Fibroblast of lung (primary cell): Measurements from ENCODE around the gene MAPT. TPM values are rescaled to one million over a fixed set of nuclear protein-coding genes. Genes with fewer than 3 reads are reported as not detected.
A peak's percentile ranks its signal among the peaks of the same experiment; 100 is the strongest.

Experiments
- DNase-seq, 2 donors: peaks; one replicate each; pipeline versions ENCODE4 v3.0.0 to v3.0.0-alpha.2; 2010; ENCODE audit warnings: low read depth in 2 of 2
- H2AFZ ChIP-seq: 2 replicates; pipeline ENCODE4 v1.5.1; 2012; ENCODE audit warnings: low read length, control low read depth, inconsistent platforms
- H3K27ac ChIP-seq: 2 replicates; pipeline ENCODE4 v1.5.1; 2011; ENCODE audit warnings: low read length, control low read depth; ENCODE audit not compliant: insufficient read depth
- H3K27me3 ChIP-seq: 2 replicates; pipeline ENCODE4 v1.5.1; 2011; ENCODE audit warnings: mild to moderate bottlenecking, low read length; ENCODE audit not compliant: control insufficient read depth, insufficient read depth
- H3K36me3 ChIP-seq: 2 replicates; pipeline ENCODE4 v1.5.1; 2011; ENCODE audit warnings: low read length; ENCODE audit not compliant: control insufficient read depth, insufficient read depth
- H3K4me1 ChIP-seq: 2 replicates; pipeline ENCODE4 v1.5.1; 2011; ENCODE audit warnings: low read length; ENCODE audit not compliant: control insufficient read depth, insufficient read depth; ENCODE audit errors: extremely low read depth
- H3K4me2 ChIP-seq: 2 replicates; pipeline ENCODE4 v1.5.1; 2011; ENCODE audit warnings: low read length, control low read depth; ENCODE audit not compliant: insufficient read depth; ENCODE audit errors: extremely low read depth
- H3K4me3 ChIP-seq, 4 experiments: fragments of 200-600 bp in 1 of 4; sonication (generic) in 1 of 4; replicated peaks in 1 of 4; 2 replicates each; pipeline ENCODE4 v1.5.1; 2011 to 2016; ENCODE audit warnings: low read length in 4 of 4, low read depth in 3 of 4, mild to moderate bottlenecking in 3 of 4, control low read depth in 2 of 4, inconsistent platforms in 1 of 4, mixed read lengths in 1 of 4; ENCODE audit not compliant: insufficient read depth in 1 of 4; ENCODE audit errors: control extremely low read depth in 1 of 4
- H3K79me2 ChIP-seq: 2 replicates; pipeline ENCODE4 v1.5.1; 2012; ENCODE audit warnings: mild to moderate bottlenecking, low read length, inconsistent platforms; ENCODE audit not compliant: control insufficient read depth, insufficient read depth
- H3K9ac ChIP-seq: 2 replicates; pipeline ENCODE4 v1.5.1; 2011; ENCODE audit warnings: mild to moderate bottlenecking, low read length, control low read depth; ENCODE audit not compliant: insufficient read depth
- H3K9me3 ChIP-seq: 2 replicates; pipeline ENCODE4 v1.5.1; 2012; ENCODE audit warnings: low read depth, low read length; ENCODE audit not compliant: control insufficient read depth, insufficient read depth
- H4K20me1 ChIP-seq: 2 replicates; pipeline ENCODE4 v1.5.1; 2011; ENCODE audit warnings: low read length; ENCODE audit not compliant: control insufficient read depth, insufficient read depth; ENCODE audit errors: extremely low read depth
- CTCF ChIP-seq, 2 donors: IDR thresholded peaks in 1 of 2; conservative IDR thresholded peaks in 1 of 2; 1 replicate in 1 of 2; 2 replicates in 1 of 2; pipeline ENCODE4 v1.5.1; 2011 to 2012; ENCODE audit warnings: low read length in 2 of 2, control low read depth in 1 of 2, inconsistent platforms in 1 of 2, low read depth in 1 of 2, mild to moderate bottlenecking in 1 of 2
- EZH2 ChIP-seq: IDR thresholded peaks from 2 replicates; pipeline ENCODE4 v1.5.1; 2012; ENCODE audit warnings: low read length, control low read depth, mild to moderate bottlenecking; ENCODE audit errors: missing control alignments
- polyA plus RNA-seq, 2 donors: library from polyadenylated mRNA; depleted of rRNA in 1 of 2; stranded (reverse) in 1 of 2; unstranded in 1 of 2; fragments of >200 nt; gene quantifications; 2 replicates each; pipeline ENCODE4 v1.2.1, GENCODE V29; 2011 to 2012; ENCODE audit warnings: missing spikeins in 1 of 2
- total RNA-seq: library from RNA; depleted of rRNA; stranded (reverse); fragments of >200 nt; gene quantifications from 2 replicates; pipeline ENCODE4 v1.2.1, GENCODE V29; 2014

MAPT gene
- total and polyA plus RNA-seq, 2 donors (not counting 1 experiment from before 2014, with no cell fraction given): 0.09 to 0.50 TPM

GRCh38 chr17:46007461-46007965, 113.2 kb downstream of the MAPT start:
- no peak overlapping the region for H2AFZ ChIP-seq
- H3K79me2 ChIP-seq: no peaks in the 10 kb centered on the region
- no peaks in the 10 kb centered on the region for H3K9me3 ChIP-seq
- no peaks in the 10 kb centered on the region for H3K36me3 ChIP-seq
- H3K4me3 ChIP-seq: no peak overlapping the region
- H3K4me2 ChIP-seq: no peak overlapping the region
- H3K4me1 ChIP-seq: peaks cover 3% of the 10 kb centered on the region
- no peak overlapping the region for H3K9ac ChIP-seq
- no peak overlapping the region for H3K27ac ChIP-seq
- DNase-seq: no peak
- TF ChIP-seq EZH2: no peak
- TF ChIP-seq CTCF (conservative IDR thresholded peaks at IDR 0.05 in 1 of 2, IDR thresholded peaks at IDR 0.05 in 1 of 2; ENCODE audit: low read depth in 1 of 2, low read length in 2 of 2): no peak
- no peaks in the 10 kb centered on the region for H3K27me3 ChIP-seq
- no peaks in the 10 kb centered on the region for H4K20me1 ChIP-seq

- no peak overlapping the region for H3K9ac ChIP-seq
- no peaks in the 10 kb centered on the region for H3K36me3 ChIP-seq
- no peaks in the 10 kb centered on the region for H3K79me2 ChIP-seq
- H3K4me1 ChIP-seq: peaks cover 3% of the 10 kb centered on the region
- no peaks in the 10 kb centered on the region for H3K9me3 ChIP-seq
- no peak overlapping the region for H2AFZ ChIP-seq
- no peaks in the 10 kb centered on the region for H3K27me3 ChIP-seq
- H3K4me2 ChIP-seq: no peak overlapping the region
- H3K27ac ChIP-seq: no peak overlapping the region
- no peak for DNase-seq
- H4K20me1 ChIP-seq: no peaks in the 10 kb centered on the region
- no peak for TF ChIP-seq EZH2
- H3K4me3 ChIP-seq: no peak overlapping the region
These were observed 114.2 kb downstream of the MAPT start for GRCh38 chr17:46008591-46008990.

- no peaks in the 10 kb centered on the region for H3K9me3 ChIP-seq
- TF ChIP-seq CTCF (conservative IDR thresholded peaks at IDR 0.05 in 1 of 2, IDR thresholded peaks at IDR 0.05 in 1 of 2; ENCODE audit: low read depth in 1 of 2, low read length in 2 of 2): no peak
- no peak for TF ChIP-seq EZH2
- H3K4me3 ChIP-seq: no peak overlapping the region
- H4K20me1 ChIP-seq: no peaks in the 10 kb centered on the region
- no peak overlapping the region for H2AFZ ChIP-seq
- H3K27ac ChIP-seq: no peak overlapping the region
- no peaks in the 10 kb centered on the region for H3K27me3 ChIP-seq
- H3K4me1 ChIP-seq: peaks cover 10% of the 10 kb centered on the region
- DNase-seq: peak; percentile 40 to 87
- H3K79me2 ChIP-seq: no peaks in the 10 kb centered on the region
- no peaks in the 10 kb centered on the region for H3K36me3 ChIP-seq
- H3K9ac ChIP-seq: no peak overlapping the region
- no peak overlapping the region for H3K4me2 ChIP-seq
These were observed 115.6 kb downstream of the MAPT start for GRCh38 chr17:46009681-46010596.
